Suprapubic skin (tissue), 4 donors: Measurements from ENCODE around the gene MDN1.

Experiments used
- CTCF ChIP-seq, 2 donors: fragments of 200-600 bp in 1 of 2; fragments of 450-650 bp in 1 of 2; sonication (generic) in 1 of 2; IDR thresholded peaks; one replicate each; pipeline ENCODE4 v1.5.1; 2016 to 2019; ENCODE audit warnings: antibody characterized with exemption in 2 of 2, mild to moderate bottlenecking in 1 of 2, moderate library complexity in 1 of 2
- EP300 ChIP-seq: sonication (generic); formaldehyde crosslinking; IDR thresholded peaks from one replicate; pipeline ENCODE4 v1.6.1; 2017; ENCODE audit warnings: antibody characterized with exemption
- POLR2A ChIP-seq, 2 donors: fragments of 450-650 bp; IDR thresholded peaks; one replicate each; pipeline ENCODE4 v1.6.1; 2017; ENCODE audit warnings: antibody characterized with exemption in 2 of 2, mild to moderate bottlenecking in 2 of 2, moderate library complexity in 2 of 2
- POLR2AphosphoS5 ChIP-seq, 3 donors: sonication (generic); formaldehyde crosslinking; IDR thresholded peaks; one replicate each; pipeline ENCODE4 v1.6.1; 2017; ENCODE audit warnings: antibody characterized with exemption in 3 of 3

- TF ChIP-seq CTCF (IDR thresholded peaks at IDR 0.05) (no peak), POLR2A (IDR thresholded peaks at IDR 0.05) (no peak), POLR2AphosphoS5 (IDR thresholded peaks at IDR 0.05) (no peak), EP300 (no peak)
Measured at GRCh38 chr6:89613790-89614189, 205.8 kb downstream of the MDN1 start.
